Activated CD8-positive, alpha-beta memory T cell treated with anti-CD3 and anti-CD28 coated beads for 36 hours (primary cell): ENCODE measurements around the gene SMIM5. TPM values are rescaled to one million over a fixed set of nuclear protein-coding genes. Genes with fewer than 3 reads are reported as not detected.

Source experiments
- CTCF ChIA-PET: fragments of 350-600 bp; sonication (Branson Sonifier 250); formaldehyde crosslinking; loops from one replicate; lab custom pipeline; 2021; ENCODE audit warnings: antibody characterized with exemption; lab: Charles Lee
- POLR2A ChIA-PET: fragments of 350-600 bp; sonication (Branson Sonifier 250); formaldehyde crosslinking; loops from one replicate; lab custom pipeline; 2021; ENCODE audit warnings: antibody characterized with exemption; lab: Charles Lee
- total RNA-seq, 2 experiments: library from RNA; stranded (reverse); gene quantifications; one replicate each; pipeline ENCODE4 v1.2.3, GENCODE V29; 2021

SMIM5 gene
- total RNA-seq, 2 experiments from 2014 or later: 0.25 TPM; not detected in 1

DNA sequence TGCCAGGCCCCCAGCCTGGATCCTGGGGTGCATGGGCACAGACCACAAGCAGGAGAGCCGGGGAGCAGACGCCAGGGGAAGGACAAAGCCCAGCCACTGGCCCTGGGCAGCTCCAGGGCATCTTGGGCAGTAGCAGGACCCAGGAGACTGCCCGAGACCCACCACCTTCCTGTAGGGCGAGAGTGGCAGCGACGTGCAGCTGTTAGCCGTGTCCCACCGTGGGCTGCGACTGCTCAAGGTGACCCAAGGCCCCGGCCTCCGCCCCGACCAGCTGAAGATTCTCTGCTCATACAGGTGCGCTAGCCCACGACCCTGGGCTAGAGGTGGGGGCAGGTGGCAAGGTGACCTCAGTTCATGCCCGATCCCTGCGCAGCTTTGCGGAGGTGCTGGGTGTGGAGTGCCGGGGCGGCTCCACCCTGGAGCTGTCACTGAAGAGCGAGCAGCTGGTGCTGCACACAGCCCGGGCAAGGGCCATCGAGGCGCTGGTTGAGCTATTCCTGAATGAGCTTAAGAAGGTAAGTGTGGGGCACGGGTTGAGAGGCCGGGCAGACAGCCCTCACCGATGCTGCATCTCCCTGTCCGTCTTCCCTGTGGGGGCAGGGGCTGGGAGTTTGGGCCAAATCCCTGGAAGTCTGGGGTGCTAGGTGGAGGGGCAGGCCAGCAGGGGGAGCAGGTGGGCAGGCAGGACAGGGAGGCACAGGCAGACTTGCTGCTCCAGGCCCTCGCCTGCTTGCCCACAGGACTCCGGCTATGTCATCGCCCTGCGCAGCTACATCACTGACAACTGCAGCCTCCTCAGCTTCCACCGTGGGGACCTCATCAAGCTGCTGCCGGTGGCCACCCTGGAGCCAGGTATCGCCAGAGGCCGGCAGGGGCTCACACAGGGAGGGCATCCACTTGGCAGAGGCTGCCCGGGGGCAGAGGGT, 13.5 kb upstream of the SMIM5 start:
- CTCF ChIA-PET: interaction anchor here (0.7 to 2.1 kb wide), 4 partner anchors 13 to 385 kb away, joined by 3 to 11 read pairs (median 6); partner anchors contain the start of gene SMIM5
- POLR2A ChIA-PET: no interaction called here

GRCh38 chr17:75621489-75621888, 11.7 kb upstream of the SMIM5 start:
- ChIA-PET CTCF (interaction anchor here (0.9 to 1.9 kb wide), 3 partner anchors 12 to 128 kb away, joined by 3 to 8 read pairs (median 4); partner anchors contain the start of gene SMIM5), POLR2A (no interaction called here)

DNA sequence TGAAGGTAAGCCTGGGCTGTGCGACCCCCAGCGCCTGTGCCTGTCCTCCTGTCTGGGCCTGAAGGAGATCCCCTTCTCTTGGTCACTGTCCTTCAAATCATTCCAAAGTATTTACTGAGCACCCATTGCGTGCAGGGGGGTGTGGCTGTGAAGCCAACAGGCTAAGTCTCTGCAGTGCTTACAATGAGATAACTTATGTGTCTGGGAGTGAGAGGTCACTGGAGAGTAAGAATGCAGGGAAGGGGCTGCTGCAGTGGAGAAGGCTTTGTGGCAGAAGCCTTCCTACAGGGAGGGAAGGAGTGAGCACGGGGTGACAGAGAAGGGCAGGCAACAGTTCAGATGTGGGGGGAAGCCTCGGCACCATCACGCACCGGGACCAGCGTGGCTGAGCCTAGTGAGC, 11.2 kb upstream of the SMIM5 start:
- ChIA-PET CTCF (interaction anchor here (1.9 kb wide), 1 partner anchor 11 kb away, joined by 8 read pairs; the partner anchor contains the start of gene SMIM5), POLR2A (no interaction called here)

DNA sequence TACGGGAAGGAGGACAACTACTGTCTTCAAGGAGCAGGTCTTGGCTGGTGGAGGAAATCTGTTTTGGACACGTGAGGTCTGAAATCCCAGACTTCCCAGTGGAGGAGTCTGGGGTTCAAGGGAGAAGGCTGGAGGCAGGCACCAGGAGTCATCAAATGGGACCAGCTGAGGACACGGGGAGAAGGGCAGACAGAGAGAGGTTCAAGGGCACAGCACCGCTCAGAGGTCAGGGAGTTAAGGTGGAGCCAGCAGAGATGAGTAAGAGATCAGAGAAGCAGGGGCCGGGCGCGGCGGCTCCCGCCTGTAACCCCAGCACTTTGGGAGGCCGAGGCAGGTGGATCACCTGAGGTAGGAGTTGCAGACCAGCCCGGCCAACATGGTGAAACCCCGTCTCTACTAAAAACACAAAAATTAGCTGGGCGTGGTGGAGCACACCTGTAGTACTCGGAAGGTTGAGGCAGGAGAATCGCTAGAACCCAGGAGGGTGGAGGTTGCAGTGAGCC, 10.4 kb upstream of the SMIM5 start:
- ChIA-PET CTCF (no interaction called here), POLR2A (no interaction called here)

- ChIA-PET POLR2A (no interaction called here), CTCF (interaction anchor here (1.2 to 1.9 kb wide), 2 partner anchors 9 to 127 kb away, joined by 3 to 5 read pairs; no protein-coding TSS in a partner anchor)
These were observed 9.8 kb upstream of the SMIM5 start for GRCh38 chr17:75623386-75623785.

DNA sequence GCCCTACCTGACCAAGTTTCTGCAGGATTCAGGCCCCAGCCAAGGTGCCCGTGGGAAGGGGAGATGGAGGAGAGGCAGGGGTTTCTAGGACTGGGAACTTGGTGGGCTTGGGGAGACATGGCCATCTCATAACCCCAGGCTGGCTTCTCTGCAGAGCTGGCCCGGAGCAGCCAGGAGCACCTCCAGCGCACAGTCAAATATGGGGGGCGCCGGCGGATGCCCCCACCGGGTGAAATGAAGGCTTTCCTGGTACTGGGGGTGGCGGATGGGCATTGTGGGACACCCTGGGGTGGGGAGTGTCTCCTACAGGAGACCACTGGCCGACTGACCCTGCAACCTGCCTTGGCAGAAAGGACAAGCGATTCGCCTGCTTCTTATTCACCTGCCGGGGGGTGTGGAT, 9.2 kb upstream of the SMIM5 start:
- ChIA-PET POLR2A (interaction anchor here (0.6 kb wide), 1 partner anchor 13 kb away, joined by 3 read pairs; no protein-coding TSS in a partner anchor), CTCF (interaction anchor here (1.2 to 1.9 kb wide), 2 partner anchors 9 to 126 kb away, joined by 3 to 5 read pairs; no protein-coding TSS in a partner anchor)

DNA sequence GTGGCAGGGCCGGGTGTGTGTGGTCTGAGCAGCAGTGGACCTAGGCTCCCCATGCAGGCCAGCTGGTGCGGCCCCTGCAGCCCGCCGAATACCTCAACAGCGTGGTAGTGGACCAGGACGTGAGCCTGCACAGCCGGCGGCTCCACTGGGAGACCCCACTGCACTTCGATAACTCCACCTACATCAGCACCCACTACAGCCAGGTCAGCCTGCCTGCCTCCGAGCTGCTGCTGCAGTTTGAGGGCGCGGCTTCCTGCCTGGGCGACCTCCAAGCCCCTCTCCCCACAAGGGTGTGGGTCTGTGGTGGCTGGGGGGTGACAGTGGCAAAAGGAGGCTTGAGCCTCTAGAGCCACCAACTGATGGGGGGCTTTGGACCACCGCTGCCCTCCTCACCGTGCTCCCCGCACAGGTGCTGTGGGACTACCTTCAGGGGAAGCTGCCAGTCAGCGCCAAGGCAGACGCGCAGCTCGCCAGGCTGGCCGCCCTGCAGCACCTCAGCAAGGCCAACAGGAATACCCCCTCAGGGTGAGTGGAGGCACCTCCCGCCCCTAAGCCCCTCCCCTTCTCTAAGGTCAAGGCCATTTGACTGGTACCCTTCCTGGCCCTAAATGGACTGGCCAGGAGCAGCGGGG, 8.4 kb upstream of the SMIM5 start:
- ChIA-PET POLR2A (no interaction called here), CTCF (interaction anchor here (0.8 to 1.9 kb wide), 5 partner anchors 8 to 125 kb away, joined by 3 to 5 read pairs (median 4); no protein-coding TSS in a partner anchor)

DNA sequence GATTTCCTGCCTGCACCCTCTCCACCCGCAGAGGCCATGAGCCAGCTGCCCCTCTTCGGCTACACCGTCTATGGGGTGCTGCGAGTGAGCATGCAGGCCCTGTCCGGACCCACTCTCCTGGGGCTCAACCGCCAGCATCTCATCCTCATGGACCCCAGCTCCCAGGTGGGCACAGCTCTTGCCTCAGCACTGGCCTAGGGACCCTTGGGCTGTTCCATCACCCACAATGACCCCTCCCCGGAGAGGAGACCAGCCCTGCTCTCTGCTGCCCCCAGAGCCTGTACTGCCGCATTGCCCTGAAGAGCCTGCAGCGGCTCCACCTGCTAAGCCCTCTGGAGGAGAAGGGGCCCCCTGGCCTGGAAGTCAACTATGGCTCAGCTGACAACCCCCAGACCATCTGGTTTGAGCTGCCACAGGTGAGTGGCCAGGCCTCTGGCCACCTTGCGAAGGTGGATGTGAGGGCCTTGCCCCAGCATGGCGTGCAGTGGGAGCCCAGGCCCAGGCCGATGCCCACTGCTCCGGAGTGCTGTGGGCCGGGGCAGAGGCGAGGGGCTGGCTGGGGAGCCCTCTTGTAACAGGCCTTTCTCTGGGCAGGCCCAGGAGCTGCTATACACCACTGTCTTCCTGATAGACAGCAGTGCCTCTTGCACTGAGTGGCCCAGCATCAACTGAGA, 7.3 kb upstream of the SMIM5 start:
- CTCF ChIA-PET: interaction anchor here (0.8 to 1.4 kb wide), 6 partner anchors 9 to 19 kb away, joined by 3 to 5 read pairs (median 4); no protein-coding TSS in a partner anchor

GRCh38 chr17:75626496-75627038, 6.7 kb upstream of the SMIM5 start:
- ChIA-PET POLR2A (no interaction called here), CTCF (interaction anchor here (1.2 to 3.6 kb wide), 3 partner anchors 15 to 123 kb away, joined by 3 to 27 read pairs (median 4); no protein-coding TSS in a partner anchor)

More for the DNA sequence above, 7.3 kb upstream of the SMIM5 start:
- POLR2A ChIA-PET: interaction anchor here (0.6 kb wide), 1 partner anchor 270 kb away, joined by 5 read pairs; no protein-coding TSS in a partner anchor

GRCh38 chr17:75627094-75627493, 6.1 kb upstream of the SMIM5 start:
- POLR2A ChIA-PET: interaction anchor here (0.6 kb wide), 1 partner anchor 197 kb away, joined by 6 read pairs; no protein-coding TSS in a partner anchor
- CTCF ChIA-PET: interaction anchor here (1.2 to 3.6 kb wide), 2 partner anchors 18 to 122 kb away, joined by 4 to 27 read pairs; no protein-coding TSS in a partner anchor

GRCh38 chr17:75628425-75628824, 4.8 kb upstream of the SMIM5 start:
- ChIA-PET POLR2A (no interaction called here), CTCF (interaction anchor here (0.7 to 3.6 kb wide), 3 partner anchors 24 to 125 kb away, joined by 3 to 27 read pairs (median 6); no protein-coding TSS in a partner anchor)

DNA sequence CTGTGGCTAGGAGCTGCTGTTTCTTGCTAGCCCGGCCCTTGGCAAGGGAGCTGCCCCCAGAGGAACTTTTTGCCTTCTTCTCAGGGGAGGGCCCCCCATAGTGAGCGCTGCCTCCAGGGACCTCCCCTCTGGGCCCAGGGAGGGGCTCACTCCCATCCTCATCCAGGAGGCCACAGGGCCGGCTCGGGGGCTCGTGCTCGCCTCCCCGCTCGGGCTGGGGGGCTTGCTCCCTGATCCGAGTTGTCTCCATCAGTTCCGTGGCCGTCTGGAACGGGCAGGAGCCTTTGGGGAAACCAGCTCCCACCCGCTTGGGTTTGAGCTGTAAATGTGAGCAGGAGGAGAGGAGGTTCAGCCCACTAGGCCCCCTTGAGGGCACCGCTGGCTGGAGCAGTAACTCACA, 4.1 kb upstream of the SMIM5 start:
- ChIA-PET POLR2A (no interaction called here), CTCF (interaction anchor here (1.5 to 3.6 kb wide), 3 partner anchors 25 to 124 kb away, joined by 3 to 27 read pairs (median 6); no protein-coding TSS in a partner anchor)

GRCh38 chr17:75630071-75630917, 2.9 kb upstream of the SMIM5 start:
- ChIA-PET POLR2A (no interaction called here), CTCF (interaction anchor here (1.0 to 4.9 kb wide), 5 partner anchors 22 to 119 kb away, joined by 3 to 153 read pairs (median 7); no protein-coding TSS in a partner anchor)

- ChIA-PET CTCF (interaction anchor here (1.8 to 4.9 kb wide), 3 partner anchors 24 to 118 kb away, joined by 7 to 153 read pairs (median 49); no protein-coding TSS in a partner anchor), POLR2A (no interaction called here)
These were observed 1.9 kb upstream of the SMIM5 start for GRCh38 chr17:75631353-75631752.

- CTCF ChIA-PET: interaction anchor here (0.6 to 4.9 kb wide), 31 partner anchors 9 to 477 kb away, joined by 3 to 153 read pairs (median 5); partner anchors contain the start of genes GALK1, RECQL5, SAP30BP and TMEM94
- POLR2A ChIA-PET: interaction anchor here (0.6 kb wide), 2 partner anchors 636 to 1003 kb away, joined by 3 read pairs; no protein-coding TSS in a partner anchor
These were observed 806 bp upstream of the SMIM5 start for GRCh38 chr17:75632428-75632827.
